ENCODE data around the gene HHIPL1.

DNA sequence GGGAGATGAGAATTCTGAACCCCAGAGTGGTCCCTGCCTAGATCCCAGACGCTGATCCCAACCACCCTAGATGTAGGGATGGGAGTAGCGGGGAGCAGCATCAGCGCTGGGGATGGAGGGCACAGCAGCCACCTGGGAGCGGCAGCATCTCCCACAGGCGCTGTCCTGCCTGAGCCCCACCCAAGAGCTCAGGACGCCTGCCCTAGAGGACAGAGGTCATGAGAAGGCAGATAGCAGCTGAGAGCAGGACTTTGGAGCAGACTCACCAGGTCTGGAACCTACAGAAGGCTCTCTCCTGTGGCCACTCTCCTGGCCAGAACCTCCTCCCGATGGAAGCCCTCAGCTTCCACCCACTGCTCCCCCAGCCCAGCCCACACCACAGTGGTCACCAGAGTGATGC is 48.2 kb upstream of the HHIPL1 start:
- TF ChIP-seq CTCF (IDR thresholded peaks at IDR 0.05 in 4 of 5, conservative IDR thresholded peaks at IDR 0.05 in 1 of 5) (no peak), POLR2A (IDR thresholded peaks at IDR 0.05) (no peak)
